ENCODE data around the gene KRTAP4-4.
"Not testable (repeated sequence)": the region's sequence is repeated elsewhere in the genome, so short reads cannot be mapped to it uniquely, and the experiment has no call there.

The KRTAP4-4 gene
- 0 reads per million in 2 donors for total RNA-seq

DNA sequence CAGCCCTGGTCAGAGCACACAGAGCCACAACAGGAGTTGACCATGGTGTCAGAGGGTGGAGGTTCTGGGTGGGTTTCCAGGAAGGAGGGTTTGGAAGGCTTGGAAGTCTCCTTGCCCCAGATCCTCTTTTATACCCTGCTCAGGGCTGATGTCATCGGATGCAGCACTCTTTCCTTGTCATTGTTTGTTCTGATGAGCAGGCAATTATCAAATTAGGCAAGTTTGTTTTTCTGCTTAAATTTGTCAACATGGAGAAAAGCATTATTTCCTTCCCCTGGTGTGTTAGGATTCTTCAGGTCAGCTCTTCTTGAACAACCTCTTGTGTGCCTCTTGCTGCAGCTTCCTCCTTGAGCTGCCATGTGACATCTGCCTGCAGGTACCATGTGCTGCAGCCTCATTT lies at the start of gene KRTAP4-4:
KRTAP4-4 (minus strand) TSS at position 101 of the 400 bp plus-strand sequence; CDS start at position 44, 57 bp downstream.
- no peak for DNase-seq

DNA sequence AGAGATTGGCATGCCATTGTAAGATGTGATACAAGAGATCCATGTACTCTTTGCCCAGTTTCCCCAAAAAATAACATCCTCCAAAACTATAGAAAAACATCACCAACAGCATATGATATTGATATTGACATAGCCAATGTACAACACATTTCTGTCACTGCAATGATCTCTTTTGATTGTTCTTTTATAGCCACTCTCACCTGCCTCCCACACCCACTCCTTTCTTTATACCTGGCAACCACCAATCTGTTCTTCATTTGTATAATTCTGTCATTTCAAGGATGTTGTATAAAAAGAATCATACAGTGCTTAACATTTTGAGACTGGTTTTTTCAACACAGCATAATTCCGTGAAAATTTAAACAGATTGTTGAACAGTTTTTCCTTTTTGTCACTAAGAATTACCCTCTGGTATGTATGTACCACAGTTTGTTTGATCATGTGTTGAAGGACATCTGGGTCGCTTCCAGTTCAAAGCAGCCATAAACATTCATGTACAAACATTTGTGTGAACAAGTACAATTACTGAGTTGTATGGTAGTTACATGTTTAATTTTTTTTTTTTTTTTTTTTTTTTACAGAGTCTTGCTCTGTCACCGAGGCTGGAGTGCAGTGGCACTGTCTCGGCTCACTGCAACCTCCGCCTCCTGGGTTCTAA lies 39.0 kb upstream of the KRTAP4-4 start:
- DNase-seq: no peak

DNA sequence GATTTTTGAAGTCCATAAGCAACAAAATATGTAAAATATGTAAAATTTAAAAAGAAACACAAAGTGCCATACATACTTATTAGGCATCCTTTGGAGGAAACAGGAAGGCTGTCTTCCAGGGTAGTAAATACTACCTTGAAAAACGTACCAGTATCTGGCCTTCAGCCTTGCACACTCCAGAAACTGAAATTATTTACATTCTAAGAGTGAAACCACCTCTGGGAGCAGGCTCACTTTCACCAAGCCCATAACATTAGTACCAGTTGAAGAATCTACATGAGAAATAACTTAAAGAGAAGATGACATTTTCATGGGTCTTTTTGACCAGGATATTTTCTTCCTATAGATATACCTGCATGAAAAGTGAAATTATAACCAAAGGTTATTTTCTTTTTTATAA lies 35.5 kb upstream of the KRTAP4-4 start:
- no peak for DNase-seq

DNA sequence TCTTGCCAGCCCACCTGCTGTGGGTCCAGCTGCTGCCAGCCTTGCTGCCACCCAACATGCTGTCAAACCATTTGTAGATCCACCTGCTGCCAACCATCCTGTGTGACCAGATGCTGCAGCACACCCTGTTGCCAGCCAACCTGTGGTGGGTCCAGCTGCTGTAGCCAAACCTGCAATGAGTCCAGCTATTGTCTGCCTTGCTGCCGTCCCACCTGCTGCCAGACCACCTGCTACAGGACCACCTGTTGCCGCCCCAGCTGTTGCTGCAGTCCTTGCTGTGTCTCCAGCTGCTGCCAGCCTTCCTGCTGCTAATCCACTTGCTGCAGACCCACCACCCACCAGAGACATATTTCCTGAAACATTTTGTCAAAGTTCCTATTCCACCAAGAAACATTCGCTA lies 29.8 kb upstream of the KRTAP4-4 start:
- DNase-seq: no peak

DNA sequence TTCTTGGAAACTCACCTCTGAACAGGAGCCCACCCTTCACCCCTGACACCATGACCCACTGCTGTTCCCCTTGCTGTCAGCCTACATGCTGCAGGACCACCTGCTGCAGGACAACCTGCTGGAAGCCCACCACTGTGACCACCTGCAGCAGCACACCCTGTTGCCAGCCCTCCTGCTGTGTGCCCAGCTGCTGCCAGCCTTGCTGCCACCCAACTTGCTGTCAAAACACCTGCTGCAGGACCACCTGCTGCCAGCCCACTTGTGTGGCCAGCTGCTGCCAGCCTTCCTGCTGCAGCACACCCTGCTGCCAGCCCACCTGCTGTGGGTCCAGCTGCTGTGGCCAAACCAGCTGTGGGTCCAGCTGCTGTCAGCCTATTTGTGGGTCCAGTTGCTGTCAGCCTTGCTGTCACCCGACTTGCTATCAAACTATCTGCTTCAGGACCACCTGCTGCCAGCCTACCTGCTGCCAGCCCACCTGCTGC lies 29.3 kb upstream of the KRTAP4-4 start, which contains the start of gene KRTAP9-1:
KRTAP9-1 (plus strand) TSS at position 51 of the 482 bp plus-strand sequence; CDS start at position 51, 0 bp downstream.
- not testable (repeated sequence) for DNase-seq

DNA sequence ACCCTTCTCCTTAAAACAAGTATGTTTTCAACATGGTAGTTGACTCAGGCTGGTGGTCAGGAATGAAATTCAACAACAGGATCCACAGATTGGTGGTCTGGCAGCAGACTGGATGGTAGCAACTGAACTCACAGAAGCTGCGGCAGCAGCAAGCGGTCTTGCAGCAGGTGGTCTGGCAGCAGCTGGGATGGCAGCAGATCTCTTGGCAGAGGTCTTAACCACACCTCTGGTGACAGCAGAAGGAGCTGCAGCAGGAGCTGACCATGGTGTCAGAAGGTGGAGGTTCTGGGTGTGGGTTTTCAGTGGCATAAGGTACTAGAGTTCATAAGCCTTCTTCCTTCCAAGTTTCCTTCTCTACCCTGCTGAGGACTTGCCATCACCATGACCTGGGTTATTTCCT lies 26.3 kb upstream of the KRTAP4-4 start:
- no peak for DNase-seq

DNA sequence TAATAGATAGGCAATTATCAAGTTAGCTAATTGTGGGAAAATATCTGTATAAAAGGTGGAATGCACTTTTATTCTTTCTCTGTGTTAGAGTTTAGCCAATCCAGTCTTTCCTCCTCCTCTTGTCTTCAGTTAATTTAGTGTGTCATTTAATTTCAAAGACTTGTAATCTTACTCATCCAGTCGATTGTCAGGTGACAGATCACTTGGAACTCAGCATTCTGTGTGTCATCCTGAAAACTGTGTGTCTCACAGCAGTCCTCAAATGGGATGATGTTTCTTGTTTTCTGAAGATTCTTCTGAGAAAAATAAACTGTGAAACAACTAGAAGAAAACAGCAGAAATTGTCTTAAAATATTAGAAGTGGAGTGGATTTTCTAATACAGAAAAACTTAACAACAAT lies 24.5 kb upstream of the KRTAP4-4 start:
- DNase-seq: no peak

DNA sequence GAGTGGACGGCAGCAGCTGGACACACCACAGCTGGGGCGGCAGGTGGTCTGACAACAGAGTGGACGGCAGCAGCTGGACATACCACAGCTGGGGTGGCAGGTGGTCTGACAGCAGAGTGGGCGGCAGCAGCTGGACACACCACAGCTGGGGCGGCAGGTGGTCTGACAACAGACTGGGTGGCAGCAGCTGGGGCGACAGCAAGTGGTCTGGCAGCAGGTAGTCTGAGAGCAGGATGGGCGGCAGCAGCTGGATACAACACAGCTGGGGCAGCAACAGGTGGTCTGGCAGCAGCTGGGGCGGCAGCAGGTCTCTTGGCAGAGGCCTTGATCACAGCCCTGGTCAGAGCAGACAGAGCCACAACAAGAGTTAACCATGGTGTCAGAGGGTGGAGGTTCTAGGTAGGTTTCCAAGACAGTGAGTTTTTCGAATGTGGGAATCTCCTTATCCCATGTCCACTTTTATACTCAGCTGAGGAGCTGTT lies 24.0 kb upstream of the KRTAP4-4 start, which contains the start of gene KRTAP4-1:
KRTAP4-1 (minus strand) TSS at position 432 of the 482 bp plus-strand sequence; CDS start at position 375, 57 bp downstream.
- no peak for DNase-seq

DNA sequence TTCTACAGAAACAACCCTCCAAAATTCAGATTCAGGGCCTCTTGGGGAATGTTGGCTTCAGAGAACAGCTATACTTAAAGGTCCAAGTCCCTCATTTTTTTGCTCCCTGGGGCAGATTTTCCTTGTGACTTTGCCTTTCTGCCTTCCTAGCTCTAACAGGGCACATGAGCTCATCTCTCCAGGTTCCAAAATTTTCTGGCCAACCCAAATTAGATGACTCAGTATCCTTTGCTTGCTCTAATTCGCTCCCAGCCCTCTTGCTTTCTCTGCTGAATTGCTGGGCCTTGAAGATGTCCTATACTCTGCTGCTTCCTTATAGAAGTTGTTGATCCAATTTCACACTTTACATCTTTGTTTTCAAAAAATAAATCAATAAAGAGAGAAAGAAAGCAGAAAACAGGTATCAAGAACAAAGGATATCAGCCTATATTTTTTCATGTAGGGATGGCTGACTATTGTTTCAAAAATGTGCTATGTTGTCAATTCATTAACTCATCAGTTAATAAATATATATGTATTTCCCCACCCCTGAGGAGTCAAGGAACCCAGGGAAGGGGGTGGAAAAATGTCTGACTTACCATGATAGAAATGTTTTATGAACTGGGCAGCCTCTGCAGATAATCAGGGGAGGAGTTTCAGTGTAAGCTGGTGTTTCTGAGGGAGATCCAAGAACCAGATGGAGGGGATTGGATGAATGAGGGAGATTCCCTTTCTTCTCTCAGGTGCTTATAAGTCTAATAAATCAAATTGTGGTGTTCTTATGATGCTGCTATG lies 18.5 kb upstream of the KRTAP4-4 start:
- no peak for DNase-seq

DNA sequence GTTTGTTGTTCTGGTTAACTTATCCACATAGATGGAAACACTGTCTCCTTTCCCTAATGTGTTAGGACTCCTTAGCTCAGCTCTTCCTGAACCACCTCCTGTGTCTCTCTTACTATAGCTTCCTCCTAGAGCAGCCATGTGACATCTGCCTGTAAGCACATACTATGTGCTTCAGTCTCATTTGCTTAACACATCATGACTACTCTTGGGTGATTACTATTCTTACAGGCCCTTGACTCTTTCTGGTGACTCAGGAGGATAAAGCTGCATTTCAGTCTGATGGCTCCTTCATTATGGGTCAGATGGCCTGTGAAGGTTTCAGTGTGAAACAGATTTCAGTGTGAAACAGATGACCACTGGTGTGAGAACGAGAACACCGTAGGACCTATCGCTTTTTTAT lies 17.8 kb upstream of the KRTAP4-4 start:
- DNase-seq: no peak

DNA sequence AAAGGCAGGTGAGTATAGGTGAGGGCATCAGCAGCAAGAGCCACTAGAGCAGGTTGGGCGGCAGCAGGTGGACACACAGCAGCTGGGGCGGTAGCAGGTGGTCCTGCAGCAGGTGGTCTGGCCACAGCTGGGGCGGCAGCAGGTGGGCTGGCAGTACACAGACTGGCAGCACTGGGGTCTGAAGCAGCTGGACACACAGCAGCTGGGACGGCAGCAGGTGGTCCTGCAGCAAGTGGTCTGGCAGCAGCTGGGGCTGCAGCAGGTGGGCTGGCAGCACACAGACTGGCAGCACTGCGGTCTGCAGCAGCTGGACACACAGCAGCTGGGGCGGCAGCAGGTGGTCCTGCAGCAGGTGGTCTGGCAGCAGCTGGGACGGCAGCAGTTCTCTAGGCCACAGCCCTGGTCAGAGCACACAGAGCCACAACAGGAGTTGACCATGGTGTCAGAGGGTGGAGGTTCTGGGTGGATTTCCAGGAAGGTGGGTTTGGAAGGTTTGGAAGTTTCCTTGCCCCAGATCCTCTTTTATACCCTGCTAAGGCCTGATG lies 17.3 kb upstream of the KRTAP4-4 start, which contains the start of gene KRTAP4-2:
KRTAP4-2 (minus strand) TSS at position 495 of the 545 bp plus-strand sequence; CDS start at position 438, 57 bp downstream.
- no peak for DNase-seq

DNA sequence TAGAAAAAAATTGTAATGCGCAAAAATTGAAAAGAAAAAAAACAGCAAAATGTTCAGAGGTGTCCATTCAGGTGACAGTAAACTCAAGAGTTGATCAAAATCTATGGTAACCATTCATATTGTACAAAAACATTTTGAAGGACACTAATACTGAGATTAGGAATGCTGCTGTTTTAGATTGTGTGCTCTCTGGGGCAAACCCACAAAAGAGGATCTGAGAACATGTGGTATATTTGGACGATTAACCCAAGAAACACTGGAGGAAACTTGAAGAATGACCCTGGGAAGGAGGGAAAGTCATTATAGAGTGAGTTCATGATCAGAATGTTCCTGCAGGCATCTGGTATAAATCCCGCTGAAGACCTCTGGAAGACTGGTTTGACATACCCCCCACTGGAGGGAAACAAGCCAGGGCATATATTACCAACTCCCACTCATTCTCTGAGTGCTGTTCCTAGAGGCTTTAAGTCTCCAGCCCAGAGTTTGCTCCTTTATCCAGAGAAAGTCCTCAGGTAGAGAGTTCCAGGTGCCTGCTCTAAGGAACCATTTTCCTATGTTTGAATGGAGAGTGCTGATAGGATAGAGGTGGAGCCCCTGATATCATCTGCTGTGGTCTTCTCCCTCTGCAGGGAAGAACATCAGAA lies 16.3 kb upstream of the KRTAP4-4 start:
- no peak for DNase-seq

DNA sequence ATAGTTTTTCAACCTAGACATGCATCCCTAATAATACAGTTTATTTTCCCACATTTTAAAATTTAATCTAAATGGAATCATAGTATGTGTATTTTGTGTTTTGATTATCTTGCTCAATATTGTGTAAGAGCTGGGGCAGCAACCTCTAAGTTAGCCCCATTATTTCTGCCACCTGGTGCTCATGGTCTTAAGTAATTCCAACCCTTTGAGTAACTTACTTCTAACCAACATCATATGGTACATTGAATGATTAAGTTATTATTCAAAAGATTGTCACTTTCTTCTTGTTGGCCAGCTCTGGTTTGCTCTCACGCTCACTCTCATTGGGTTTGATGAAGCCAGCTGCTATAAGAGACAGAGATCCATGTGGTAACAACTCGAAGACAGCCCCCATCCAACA lies 11.3 kb upstream of the KRTAP4-4 start:
- no peak for DNase-seq

DNA sequence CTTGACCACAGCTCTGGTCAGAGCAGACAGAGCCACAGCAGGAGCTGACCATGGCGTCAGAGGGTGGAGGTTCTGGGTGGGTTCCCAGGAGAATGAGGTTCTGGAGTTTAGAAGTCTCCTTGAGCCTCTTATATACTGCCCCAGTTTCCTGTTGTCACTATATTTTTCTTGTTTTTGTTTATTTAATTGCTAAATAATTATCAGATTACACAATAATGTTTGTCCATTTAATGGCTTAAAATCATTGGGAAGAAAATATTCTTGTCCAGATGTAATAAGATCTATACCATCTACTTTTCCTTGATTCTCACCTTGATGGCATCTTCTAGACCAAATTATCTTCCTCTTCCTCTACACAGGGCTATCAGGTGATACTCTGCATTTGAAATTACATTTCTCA lies 7.6 kb upstream of the KRTAP4-4 start, which contains the start of gene KRTAP4-3:
KRTAP4-3 (minus strand) TSS at position 101 of the 400 bp plus-strand sequence; CDS start at position 52, 49 bp downstream.
- no peak for DNase-seq

DNA sequence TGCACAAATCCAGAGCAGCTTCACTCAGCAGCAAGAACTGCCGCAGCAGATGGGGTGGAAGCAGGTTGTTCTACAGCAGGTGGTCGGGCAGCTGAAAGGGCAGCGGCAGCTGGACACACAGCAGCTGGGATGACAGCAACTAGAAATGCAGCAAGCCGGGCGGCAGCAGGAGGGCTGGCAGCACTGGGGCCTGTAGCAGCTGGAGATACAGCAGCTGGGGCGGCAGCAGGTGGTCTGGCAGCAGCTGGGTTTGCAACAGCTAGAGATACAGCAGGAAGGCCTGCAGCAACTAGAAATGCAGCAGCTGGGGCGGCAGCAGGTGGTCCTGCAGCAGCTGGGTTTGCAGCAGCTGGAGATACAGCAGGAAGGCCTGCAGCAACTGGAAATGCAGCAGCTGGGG lies 7.0 kb upstream of the KRTAP4-4 start:
- no peak for DNase-seq

DNA sequence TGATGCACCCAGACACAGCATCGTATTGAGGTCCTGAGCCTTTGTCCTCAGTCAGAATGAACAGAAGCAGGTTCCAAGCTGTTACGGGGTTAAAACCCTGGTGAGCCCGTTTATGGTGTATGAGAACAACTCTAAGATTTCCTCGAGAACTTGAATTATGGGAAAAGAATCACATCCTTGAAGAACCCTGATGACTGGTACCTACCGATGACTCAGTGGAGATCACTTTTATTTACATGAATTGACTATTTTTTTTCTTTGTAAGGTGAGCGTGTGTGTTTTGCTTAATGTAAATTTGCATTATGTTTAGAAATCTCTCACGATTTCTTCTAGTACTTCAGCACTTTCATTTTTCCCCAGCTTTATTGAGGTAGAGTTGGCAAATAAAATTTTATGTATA lies 3.3 kb upstream of the KRTAP4-4 start:
- no peak for DNase-seq

DNA sequence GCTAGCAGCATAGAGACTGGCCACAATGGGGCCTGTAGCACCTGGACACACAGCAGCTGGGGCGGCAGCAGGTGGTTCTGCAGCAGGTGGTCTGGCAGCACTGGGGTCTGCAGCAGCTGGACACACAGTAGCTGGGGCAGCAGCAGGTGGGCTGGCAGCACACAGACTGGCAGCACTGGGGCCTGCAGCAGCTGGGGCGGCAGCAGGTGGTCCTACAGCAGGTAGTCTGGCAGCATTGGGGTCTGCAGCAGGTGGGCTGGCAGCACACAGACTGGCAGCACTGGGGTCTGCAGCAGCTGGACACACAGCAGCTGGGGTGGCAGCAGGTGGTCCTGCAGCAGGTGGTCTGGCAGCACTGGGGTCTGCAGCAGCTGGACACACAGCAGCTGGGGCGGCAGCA lies 358 bp downstream of the KRTAP4-4 start:
- DNase-seq: not testable (repeated sequence)

DNA sequence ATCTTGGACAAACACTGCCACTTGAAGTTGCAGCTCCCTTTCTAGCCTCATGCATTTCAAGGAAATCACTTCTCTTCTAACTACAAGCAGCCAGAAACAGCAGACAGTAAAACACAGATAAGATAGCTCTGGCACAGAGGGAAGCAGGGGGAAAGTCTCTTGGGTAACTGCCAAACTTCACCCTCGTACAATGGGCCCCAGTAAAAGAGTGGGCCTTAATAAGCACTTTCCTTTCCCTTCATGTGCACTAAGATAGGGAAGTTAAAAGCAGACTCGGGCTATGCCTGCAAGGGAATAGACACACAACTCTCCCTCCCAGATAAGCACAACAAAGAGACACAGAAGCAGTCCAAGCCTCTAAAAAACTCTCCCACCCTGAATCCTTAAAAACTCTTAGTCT lies 6.7 kb downstream of the KRTAP4-4 start:
- no peak for DNase-seq

DNA sequence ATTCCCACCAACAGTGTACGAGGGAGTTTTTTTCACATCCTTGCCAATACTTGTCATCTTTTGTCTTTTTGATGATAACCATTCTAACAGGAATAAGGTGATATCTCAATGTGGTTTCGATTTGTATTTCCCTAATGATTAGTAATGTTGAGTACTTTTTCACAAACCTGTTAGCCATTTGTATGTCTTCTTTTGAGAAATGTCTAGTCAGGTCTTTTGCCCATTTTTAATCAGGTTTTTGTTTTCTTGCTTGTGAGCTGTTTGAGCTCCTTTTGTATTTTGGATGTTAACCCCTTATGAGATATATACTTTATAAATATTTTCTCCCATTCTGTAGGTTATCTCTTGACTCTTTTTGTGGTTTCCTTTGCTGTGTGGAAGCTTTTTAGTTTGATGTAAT lies 9.0 kb downstream of the KRTAP4-4 start:
- DNase-seq: no peak

DNA sequence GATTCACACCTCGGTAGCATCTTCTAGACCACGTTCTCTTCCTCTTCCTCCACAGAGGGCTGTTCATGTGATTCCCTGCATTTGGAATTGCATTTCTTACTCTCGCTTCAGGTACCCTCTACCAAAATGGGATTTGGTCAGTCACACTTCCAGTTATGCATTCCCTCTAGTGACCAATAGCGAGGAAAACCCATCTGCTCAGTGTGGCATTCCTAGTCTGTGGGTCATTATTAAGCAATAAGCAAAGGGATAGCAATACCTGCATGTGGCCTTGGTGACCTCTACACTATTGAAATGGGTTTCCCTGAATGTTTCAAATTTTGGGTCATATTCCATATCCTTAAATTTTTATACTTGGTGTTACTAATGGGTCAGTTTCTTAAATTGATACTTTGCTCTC lies 10.5 kb downstream of the KRTAP4-4 start:
- DNase-seq: no peak

DNA sequence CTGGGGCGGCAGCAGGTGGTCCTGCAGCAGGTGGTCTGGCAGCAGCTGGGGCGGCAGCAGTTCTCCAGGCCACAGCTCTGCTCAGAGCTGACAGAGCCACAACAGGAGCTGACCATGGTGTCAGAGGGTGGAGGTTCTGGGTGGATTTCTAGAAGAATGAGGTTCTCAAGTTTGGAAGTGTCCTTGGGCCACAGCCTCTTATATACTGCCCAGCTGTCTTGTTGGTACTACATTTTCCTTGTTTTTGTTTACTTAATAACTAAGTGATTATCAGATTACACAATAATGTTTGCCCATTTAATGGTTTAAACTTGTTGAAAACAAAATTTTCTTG lies 10.9 kb downstream of the KRTAP4-4 start, which contains the start of gene KRTAP4-5:
KRTAP4-5 (minus strand) TSS at position 174 of the 334 bp plus-strand sequence; CDS start at position 116, 58 bp downstream.
- DNase-seq: no peak

DNA sequence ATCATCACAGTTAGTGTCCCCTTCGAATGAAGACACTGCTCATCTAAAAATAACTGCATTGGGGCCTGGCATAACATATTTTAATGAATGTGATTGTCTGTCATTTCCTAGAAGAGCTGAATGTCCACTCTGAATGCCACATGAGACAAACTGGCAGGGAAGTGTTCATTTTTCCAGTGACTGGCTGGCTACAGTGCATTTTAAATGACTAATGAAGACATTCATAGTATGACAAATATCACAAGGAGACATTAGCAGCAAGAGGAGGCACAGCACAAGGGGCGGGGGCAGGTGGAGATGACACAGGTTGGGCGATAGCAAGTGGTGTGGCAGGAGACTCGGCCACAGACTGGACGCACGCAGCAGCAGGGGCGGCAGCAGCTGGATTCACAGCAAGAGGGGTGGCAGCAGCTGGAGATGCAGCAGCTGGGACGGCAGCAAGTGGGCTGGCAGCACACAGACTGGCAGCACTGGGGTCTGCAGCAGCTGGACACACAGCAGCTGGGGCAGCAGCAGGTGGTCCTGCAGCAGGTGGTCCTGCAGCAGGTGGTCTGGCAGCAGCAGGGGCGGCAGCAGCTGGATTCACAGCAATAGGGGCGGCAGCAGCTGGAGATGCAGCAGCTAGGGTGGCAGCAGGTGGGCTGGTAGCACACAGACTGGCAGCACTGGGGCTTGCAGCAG lies 11.4 kb downstream of the KRTAP4-4 start:
- not testable (repeated sequence) for DNase-seq

Data from T-helper 2 cell (primary cell).